ENCODE data around the gene TMEM192.

- TF ChIP-seq ZNF274 (IDR thresholded peaks at IDR 0.05; ENCODE audit: low read depth, low read length), result no peak
- no peak for TF ChIP-seq YY1 (IDR thresholded peaks at IDR 0.05; ENCODE audit: insufficient read depth, insufficient read length)
- no peak for TF ChIP-seq SUZ12 (IDR thresholded peaks at IDR 0.05; ENCODE audit: extremely low read depth, insufficient read depth, insufficient read length)
These were observed 84.8 kb downstream of the TMEM192 start for GRCh38 chr4:165027762-165028402.

Data from NT2/D1 (cell line).